ENCODE measurements around the gene PNPLA5. TPM values are rescaled to one million over a fixed set of nuclear protein-coding genes. Genes with fewer than 3 reads are reported as not detected.

The PNPLA5 gene
- total RNA-seq, 3 donors from 2014 or later (not counting 1 experiment from before 2014, with no cell fraction given): not detected

GRCh38 chr22:43919106-43919973 lies 27.5 kb upstream of the PNPLA5 start:
- no peak for ATAC-seq
- Histone ChIP-seq H3K27me3 (ENCODE audit: control insufficient read depth, insufficient read depth, low read length) (peaks cover 4% of the 10 kb centered on the region), H3K4me1 (ENCODE audit: control insufficient read depth, insufficient read depth, low read length) (peaks cover 12% of the 10 kb centered on the region), H3K4me3 (ENCODE audit: low read length) (no peak overlapping the region), H3K27ac (ENCODE audit: low read length) (no peak overlapping the region), H3K9me3 (ENCODE audit: control insufficient read depth, insufficient read depth, low read length) (no peaks in the 10 kb centered on the region), H3K36me3 (ENCODE audit: control insufficient read depth, insufficient read depth, low read length) (no peaks in the 10 kb centered on the region)
- no peak overlapping the region for H3K27ac Mint-ChIP-seq
- H3K9me3 Mint-ChIP-seq: no peaks in the 10 kb centered on the region
- no peak for TF ChIP-seq CTCF (IDR thresholded peaks at IDR 0.05)
- WGBS (ENCODE audit: insufficient coverage): 86% methylated on average over 16 of the region's 16 CpGs
- H3K4me1 Mint-ChIP-seq: peaks cover 5 to 10% of the 10 kb centered on the region in 2 donors
- peaks cover 7 to 18% of the 10 kb centered on the region in 2 donors for H3K27me3 Mint-ChIP-seq (ENCODE audit: low read depth in 2 of 2)
- H3K4me3 Mint-ChIP-seq: no peak overlapping the region
- no peaks in the 10 kb centered on the region for H3K36me3 Mint-ChIP-seq
- DNase-seq: no peak
- intact Hi-C loops (cut with micrococcal nuclease): no loop called here

- H3K9me3 Mint-ChIP-seq: no peaks in the 10 kb centered on the region
- Histone ChIP-seq H3K9me3 (ENCODE audit: control insufficient read depth, insufficient read depth, low read length) (no peaks in the 10 kb centered on the region), H3K36me3 (ENCODE audit: control insufficient read depth, insufficient read depth, low read length) (no peaks in the 10 kb centered on the region), H3K27me3 (ENCODE audit: control insufficient read depth, insufficient read depth, low read length) (no peaks in the 10 kb centered on the region), H3K27ac (ENCODE audit: low read length) (no peak overlapping the region), H3K4me1 (ENCODE audit: control insufficient read depth, insufficient read depth, low read length) (no peaks in the 10 kb centered on the region), H3K4me3 (ENCODE audit: low read length) (no peak overlapping the region)
- intact Hi-C loops (cut with micrococcal nuclease): no loop called here
- no peak overlapping the region for H3K4me3 Mint-ChIP-seq
- no peak for ATAC-seq
- H3K27ac Mint-ChIP-seq: no peak overlapping the region
- no peak for TF ChIP-seq CTCF (IDR thresholded peaks at IDR 0.05)
- DNase-seq: no peak
- no peaks in the 10 kb centered on the region for H3K36me3 Mint-ChIP-seq
- 71% methylated on average over 6 of the region's 6 CpGs for WGBS (ENCODE audit: insufficient coverage)
- H3K27me3 Mint-ChIP-seq (ENCODE audit: low read depth in 2 of 2): peaks cover 7 to 24% of the 10 kb centered on the region in 2 donors
- no peaks in the 10 kb centered on the region for H3K4me1 Mint-ChIP-seq
These were observed 25.7 kb upstream of the PNPLA5 start for GRCh38 chr22:43917521-43917920.

GRCh38 chr22:43911351-43911750 lies 19.5 kb upstream of the PNPLA5 start:
- Mint-ChIP-seq H3K4me3 (no peak overlapping the region), H3K27ac (no peak overlapping the region), H3K9me3 (no peaks in the 10 kb centered on the region), H3K36me3 (no peaks in the 10 kb centered on the region), H3K27me3 (ENCODE audit: low read depth in 2 of 2) (peaks cover 12 to 30% of the 10 kb centered on the region in 2 donors), H3K4me1 (no peaks in the 10 kb centered on the region)
- Histone ChIP-seq H3K36me3 (ENCODE audit: control insufficient read depth, insufficient read depth, low read length) (no peaks in the 10 kb centered on the region), H3K4me3 (ENCODE audit: low read length) (no peak overlapping the region), H3K9me3 (ENCODE audit: control insufficient read depth, insufficient read depth, low read length) (no peaks in the 10 kb centered on the region), H3K4me1 (ENCODE audit: control insufficient read depth, insufficient read depth, low read length) (no peaks in the 10 kb centered on the region), H3K27me3 (ENCODE audit: control insufficient read depth, insufficient read depth, low read length) (no peaks in the 10 kb centered on the region), H3K27ac (ENCODE audit: low read length) (no peak overlapping the region)
- ATAC-seq: no peak
- intact Hi-C loops (cut with micrococcal nuclease): no loop called here
- no peak for TF ChIP-seq CTCF (IDR thresholded peaks at IDR 0.05)
- 26% methylated on average over 4 of the region's 4 CpGs for WGBS (ENCODE audit: insufficient coverage)
- DNase-seq: no peak
